ENCODE measurements around the gene NPFFR1.

NPFFR1 gene

GRCh38 chr10:70323138-70323696 lies 39.4 kb upstream of the NPFFR1 start:
- H3K4me3 ChIP-seq (ENCODE audit: low read depth, low read length) = no peak overlapping the region
- DNase-seq (ENCODE audit: low read depth) = peak; percentile 53
- TF ChIP-seq POLR2A (IDR thresholded peaks at IDR 0.05; ENCODE audit: extremely low read depth, insufficient read length) (no peak), MAX (IDR thresholded peaks at IDR 0.05; ENCODE audit: low read depth, low read length) (no peak), MYC (IDR thresholded peaks at IDR 0.05; ENCODE audit: low read depth, low read length) (no peak), CTCF (IDR thresholded peaks at IDR 0.05; ENCODE audit: low read depth, low read length) (no peak)

GRCh38 chr10:70321897-70322890 lies 38.4 kb upstream of the NPFFR1 start:
- no peak overlapping the region for H3K4me3 ChIP-seq (ENCODE audit: low read depth, low read length)
- TF ChIP-seq POLR2A (IDR thresholded peaks at IDR 0.05; ENCODE audit: extremely low read depth, insufficient read length) (no peak), CTCF (IDR thresholded peaks at IDR 0.05; ENCODE audit: low read depth, low read length) (no peak), MAX (IDR thresholded peaks at IDR 0.05; ENCODE audit: low read depth, low read length) (no peak), MYC (IDR thresholded peaks at IDR 0.05; ENCODE audit: low read depth, low read length) (no peak)
- DNase-seq (ENCODE audit: low read depth) = no peak

GRCh38 chr10:70321233-70321632 lies 37.4 kb upstream of the NPFFR1 start:
- TF ChIP-seq MAX (IDR thresholded peaks at IDR 0.05; ENCODE audit: low read depth, low read length) (no peak), MYC (IDR thresholded peaks at IDR 0.05; ENCODE audit: low read depth, low read length) (no peak), POLR2A (IDR thresholded peaks at IDR 0.05; ENCODE audit: extremely low read depth, insufficient read length) (no peak), CTCF (IDR thresholded peaks at IDR 0.05; ENCODE audit: low read depth, low read length) (no peak)
- DNase-seq (ENCODE audit: low read depth) = no peak
- no peak overlapping the region for H3K4me3 ChIP-seq (ENCODE audit: low read depth, low read length)

- no peak for DNase-seq (ENCODE audit: low read depth)
- TF ChIP-seq MYC (IDR thresholded peaks at IDR 0.05; ENCODE audit: low read depth, low read length) (no peak), MAX (IDR thresholded peaks at IDR 0.05; ENCODE audit: low read depth, low read length) (no peak), POLR2A (IDR thresholded peaks at IDR 0.05; ENCODE audit: extremely low read depth, insufficient read length) (no peak), CTCF (IDR thresholded peaks at IDR 0.05; ENCODE audit: low read depth, low read length) (no peak)
- no peak overlapping the region for H3K4me3 ChIP-seq (ENCODE audit: low read depth, low read length)
These were observed 36.9 kb upstream of the NPFFR1 start for GRCh38 chr10:70320751-70321150.

GRCh38 chr10:70319824-70320223 lies 36.0 kb upstream of the NPFFR1 start:
- no peak for DNase-seq (ENCODE audit: low read depth)
- TF ChIP-seq MAX (IDR thresholded peaks at IDR 0.05; ENCODE audit: low read depth, low read length) (no peak), POLR2A (IDR thresholded peaks at IDR 0.05; ENCODE audit: extremely low read depth, insufficient read length) (no peak), MYC (IDR thresholded peaks at IDR 0.05; ENCODE audit: low read depth, low read length) (no peak), CTCF (IDR thresholded peaks at IDR 0.05; ENCODE audit: low read depth, low read length) (no peak)
- no peak overlapping the region for H3K4me3 ChIP-seq (ENCODE audit: low read depth, low read length)

Measured in NB4 (cell line).